AG04450 (cell line): ENCODE measurements around the gene CNTN5. TPM values are rescaled to one million over a fixed set of nuclear protein-coding genes. Genes with fewer than 3 reads are reported as not detected.
"Not testable (repeated sequence)": the region's sequence is repeated elsewhere in the genome, so short reads cannot be mapped to it uniquely, and the experiment has no call there.

Source experiments
- CTCF ChIA-PET: fragments of 300-600, 350-600 bp; formaldehyde crosslinking; extraction: SDS; loops from one replicate; lab custom pipeline; 2022; ENCODE audit warnings: antibody characterized with exemption, inconsistent platforms; lab: Charles Lee
- POLR2A ChIA-PET: fragments of 350-600 bp; formaldehyde crosslinking; extraction: SDS; loops from one replicate; lab custom pipeline; 2021; ENCODE audit warnings: antibody characterized with exemption, inconsistent platforms; lab: Yijun Ruan, JAX
- DNase-seq: peaks from one replicate; pipeline ENCODE4 v3.0.0-alpha.2; 2011; ENCODE audit warnings: low read depth, low spot score
- H3K27ac ChIP-seq: one replicate; pipeline ENCODE4 v1.5.1; 2012; ENCODE audit warnings: low read depth, low read length, control low read depth
- H3K27me3 ChIP-seq: one replicate; pipeline ENCODE4 v1.6.0; 2012; ENCODE audit warnings: low read length; ENCODE audit not compliant: control insufficient read depth, insufficient read depth
- H3K4me3 ChIP-seq: 2 replicates; pipeline ENCODE4 v1.5.1; 2011; ENCODE audit warnings: mild to moderate bottlenecking, low read depth, low read length, control low read depth
- H3K9me3 ChIP-seq: 2 replicates; pipeline ENCODE4 v1.5.1; 2012; ENCODE audit warnings: low read length; ENCODE audit not compliant: control insufficient read depth, insufficient read depth
- CTCF ChIP-seq: IDR thresholded peaks from 2 replicates; pipeline ENCODE4 v1.5.1; 2011; ENCODE audit warnings: low read depth, low read length, control low read depth, inconsistent platforms
- polyA plus RNA-seq: library from polyadenylated mRNA; depleted of rRNA; stranded (reverse); fragments of >200 nt; gene quantifications from 2 replicates; pipeline ENCODE4 v1.2.3, GENCODE V29; 2011

The CNTN5 gene
- polyA plus RNA-seq, 1 experiment: not detected

GRCh38 chr11:99117603-99118002, 96.9 kb downstream of the CNTN5 start:
- Histone ChIP-seq H3K9me3 (peaks cover 4% of the 10 kb centered on the region; the same call in 1 of the 2 replicates), H3K4me3 (no peak overlapping the region), H3K27me3 (no peaks in the 10 kb centered on the region), H3K27ac (no peak overlapping the region)
- no peak for DNase-seq
- ChIA-PET POLR2A (no interaction called here), CTCF (no interaction called here)
- TF ChIP-seq CTCF: no peak

- H3K27me3 ChIP-seq, H3K4me3 ChIP-seq, CTCF ChIA-PET, H3K9me3 ChIP-seq, DNase-seq, POLR2A ChIA-PET, H3K27ac ChIP-seq: not testable (repeated sequence)
These were observed 113.1 kb downstream of the CNTN5 start for GRCh38 chr11:99133862-99134261.

DNA sequence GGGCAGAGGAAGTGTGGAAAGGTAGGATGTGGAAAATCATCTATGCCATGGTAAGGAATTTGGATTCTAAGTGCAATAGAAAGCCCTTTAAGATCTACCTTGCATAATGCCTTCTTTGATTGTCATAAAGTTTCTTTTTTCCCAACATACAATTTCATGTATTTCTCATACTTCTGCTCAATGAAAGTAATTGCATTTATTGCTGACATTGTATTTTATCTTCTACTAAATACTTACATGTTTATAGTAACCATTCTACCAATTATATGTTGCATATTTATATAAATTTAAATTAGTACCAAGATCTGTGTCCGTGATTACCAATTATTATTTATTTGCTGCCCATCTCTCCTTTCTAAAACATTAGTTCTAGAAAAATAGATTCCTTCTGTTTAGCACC, 114.8 kb downstream of the CNTN5 start:
- H3K9me3 ChIP-seq: peaks cover 2% of the 10 kb centered on the region; the same call in 1 of the 2 replicates

DNA sequence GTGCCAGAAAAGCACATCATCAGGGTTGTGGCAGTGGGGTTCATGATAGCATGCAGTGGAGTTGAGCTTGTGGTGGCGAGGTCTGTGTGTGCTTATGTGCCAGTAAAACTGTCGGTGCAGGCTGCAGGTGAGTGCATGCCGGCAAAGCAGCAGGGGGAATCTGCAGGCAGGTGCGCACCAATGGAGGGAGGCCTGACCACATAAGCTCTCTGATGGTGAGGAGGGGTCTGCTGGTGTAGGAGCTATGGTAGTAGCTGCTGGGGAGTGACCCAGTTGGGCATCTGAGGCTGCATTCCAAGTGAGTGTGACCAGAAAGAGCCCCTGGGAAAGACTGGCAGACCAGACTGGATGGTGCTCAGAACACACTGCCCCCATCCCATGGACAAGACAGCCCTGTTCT, 121.5 kb downstream of the CNTN5 start:
- POLR2A ChIA-PET: no interaction called here
- no peak overlapping the region for H3K27ac ChIP-seq
- CTCF ChIA-PET: no interaction called here
- H3K27me3 ChIP-seq: no peaks in the 10 kb centered on the region
- no peak overlapping the region for H3K4me3 ChIP-seq
- TF ChIP-seq CTCF: no peak
- no peak for DNase-seq
- H3K9me3 ChIP-seq: peaks cover 13% of the 10 kb centered on the region

More for the DNA sequence above, 114.8 kb downstream of the CNTN5 start:
- no peak for DNase-seq
- Histone ChIP-seq H3K27ac (no peak overlapping the region), H3K27me3 (no peaks in the 10 kb centered on the region), H3K4me3 (no peak overlapping the region)
- CTCF ChIA-PET: no interaction called here
- POLR2A ChIA-PET: no interaction called here
- no peak for TF ChIP-seq CTCF

DNA sequence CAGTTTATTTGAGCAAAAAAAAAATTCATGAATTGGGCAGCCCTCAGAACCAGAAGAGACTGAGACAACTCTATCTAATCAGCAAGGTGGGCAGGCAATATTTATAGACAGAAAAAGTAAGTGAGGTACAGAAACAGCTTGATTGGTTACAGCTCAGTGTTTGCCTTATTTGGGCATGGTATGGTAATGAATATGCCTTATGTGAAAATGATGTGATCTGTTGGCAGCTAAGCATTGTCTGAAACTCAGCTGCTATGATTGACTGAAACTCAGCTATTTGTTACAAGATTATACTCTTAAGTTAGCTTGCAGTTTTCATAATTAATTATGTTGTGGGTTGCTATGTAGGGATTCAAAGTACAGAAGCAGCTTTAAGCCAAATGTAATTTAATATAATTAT, 127.6 kb downstream of the CNTN5 start:
- peaks cover 2% of the 10 kb centered on the region; the same call in 1 of the 2 replicates for H3K9me3 ChIP-seq
- no peak overlapping the region for H3K4me3 ChIP-seq
- ChIA-PET CTCF (no interaction called here), POLR2A (no interaction called here)
- no peak for TF ChIP-seq CTCF
- DNase-seq: no peak
- H3K27me3 ChIP-seq: no peaks in the 10 kb centered on the region
- no peak overlapping the region for H3K27ac ChIP-seq

- no peak for TF ChIP-seq CTCF
- Histone ChIP-seq H3K4me3 (no peak overlapping the region), H3K9me3 (peaks cover 13% of the 10 kb centered on the region), H3K27me3 (no peaks in the 10 kb centered on the region), H3K27ac (no peak overlapping the region)
- DNase-seq: no peak
- ChIA-PET POLR2A (no interaction called here), CTCF (no interaction called here)
These were observed 133.5 kb downstream of the CNTN5 start for GRCh38 chr11:99154277-99154676.
